ENCODE results near the gene HACD2.
A peak's percentile ranks its signal among the peaks of the same experiment; 100 is the strongest.

Gene HACD2

DNA sequence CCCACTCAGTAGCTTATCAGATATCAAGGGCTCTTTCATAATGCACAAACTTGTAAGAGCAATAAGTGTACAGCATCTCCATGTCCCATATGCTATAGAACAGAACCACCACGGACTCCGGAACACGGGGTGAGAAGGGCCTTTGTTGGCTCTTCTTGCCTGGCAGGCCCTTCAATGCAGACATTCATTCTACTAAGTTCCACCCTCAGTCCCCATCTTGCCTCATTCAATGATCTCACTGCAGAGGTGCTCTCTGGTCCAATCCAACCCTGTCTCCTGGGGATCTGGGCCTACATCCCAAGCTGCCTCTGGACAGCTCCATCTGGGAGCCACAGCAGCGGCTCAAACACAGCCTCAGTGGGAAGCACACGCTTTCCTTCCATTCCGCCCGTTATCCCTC, 16.8 kb downstream of the HACD2 start:
- no peak for DNase-seq

DNA sequence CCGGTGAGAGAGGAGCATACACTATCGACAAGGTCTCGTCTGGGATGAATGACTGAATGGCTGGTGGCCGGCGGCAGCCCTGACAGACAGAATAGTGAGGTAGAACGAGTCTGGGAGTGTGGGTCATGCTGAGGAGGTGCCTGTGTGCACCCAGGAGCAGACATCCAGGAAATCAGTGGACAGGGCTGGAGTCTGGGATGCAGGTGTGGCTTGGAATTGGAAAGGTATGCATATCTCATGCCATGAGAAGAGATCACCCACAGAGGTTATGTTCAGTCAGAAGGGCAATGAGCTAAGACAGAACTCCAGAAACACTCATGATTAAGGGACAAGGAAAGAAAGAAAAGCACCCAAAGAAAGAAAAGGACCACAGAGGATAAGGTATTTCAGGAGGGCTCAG, 20.8 kb downstream of the HACD2 start:
- no peak for DNase-seq

DNA sequence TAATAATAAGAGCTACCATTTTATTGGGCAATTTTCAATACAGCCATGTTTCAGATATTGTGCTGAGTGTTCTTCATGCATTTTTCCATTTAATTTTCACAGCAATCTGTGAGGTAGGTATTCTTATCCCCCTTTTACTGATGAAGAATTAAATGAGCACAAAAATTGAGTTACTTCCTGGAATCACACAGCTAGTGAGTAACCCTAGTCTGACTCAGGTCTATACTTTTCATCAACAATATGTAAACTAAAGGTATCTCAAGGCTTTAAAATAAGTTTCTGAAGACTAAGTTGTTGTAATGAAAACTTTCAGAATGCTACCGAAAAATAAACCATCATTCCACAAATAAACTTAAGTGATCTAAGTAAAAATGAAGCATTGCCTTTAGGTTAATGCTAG, 22.3 kb downstream of the HACD2 start:
- DNase-seq = no peak

DNA sequence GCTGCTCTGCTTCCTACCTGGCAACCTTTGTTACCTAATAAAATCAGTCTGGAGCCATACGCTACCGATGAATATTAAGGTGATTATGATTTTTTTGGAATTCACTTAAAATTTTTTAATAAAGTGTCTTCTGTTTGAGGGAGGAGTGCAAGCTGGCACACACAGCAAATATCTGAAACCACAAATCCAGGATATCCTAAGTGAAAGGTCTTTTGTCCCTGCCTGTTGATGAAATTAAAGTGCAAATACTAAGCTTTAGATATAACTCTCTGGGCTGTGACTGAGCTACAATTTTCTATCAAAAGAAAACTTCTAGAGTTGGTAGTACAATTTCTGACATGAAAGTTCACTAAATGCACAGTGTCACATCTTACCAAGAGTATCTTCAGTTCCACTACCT, 23.7 kb downstream of the HACD2 start:
- DNase-seq = no peak

DNA sequence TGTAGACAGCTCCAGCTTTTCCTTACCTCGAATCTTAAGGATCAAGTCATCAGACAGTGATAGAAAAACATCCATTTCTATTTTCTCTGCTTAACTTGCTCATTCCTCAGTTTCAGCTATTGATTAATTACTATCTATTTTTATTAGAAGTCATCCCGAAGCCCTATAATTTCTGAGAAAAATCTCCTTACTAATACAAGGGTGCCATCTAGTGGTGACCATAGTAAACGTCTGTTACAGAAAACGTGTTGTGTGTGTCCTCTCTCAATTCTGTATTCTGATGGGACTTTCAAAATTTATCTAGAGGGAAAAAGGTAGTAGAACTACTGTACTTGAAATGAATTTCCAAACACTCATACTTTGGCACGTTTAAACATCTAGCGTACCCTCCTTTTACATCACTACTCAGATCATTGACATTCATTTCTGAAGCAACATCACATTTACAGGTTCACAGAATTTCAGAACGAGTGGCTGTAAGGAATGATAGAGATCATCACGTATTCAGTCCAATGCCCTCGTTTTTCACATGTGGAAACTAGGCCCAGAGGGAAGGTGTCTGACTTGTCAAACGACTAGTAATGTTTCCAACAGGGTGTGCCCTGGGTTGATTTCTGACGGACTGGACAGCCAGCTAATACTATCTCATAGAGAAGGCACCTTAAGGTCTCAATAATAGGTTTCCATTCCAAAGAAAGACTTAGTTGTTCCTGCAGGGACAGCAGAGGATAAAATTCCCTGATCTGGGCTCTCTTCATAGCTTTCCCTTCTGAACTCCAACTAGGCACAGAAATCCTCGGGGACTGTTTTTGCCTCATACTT, 25.6 kb downstream of the HACD2 start:
- no peak for DNase-seq

DNA sequence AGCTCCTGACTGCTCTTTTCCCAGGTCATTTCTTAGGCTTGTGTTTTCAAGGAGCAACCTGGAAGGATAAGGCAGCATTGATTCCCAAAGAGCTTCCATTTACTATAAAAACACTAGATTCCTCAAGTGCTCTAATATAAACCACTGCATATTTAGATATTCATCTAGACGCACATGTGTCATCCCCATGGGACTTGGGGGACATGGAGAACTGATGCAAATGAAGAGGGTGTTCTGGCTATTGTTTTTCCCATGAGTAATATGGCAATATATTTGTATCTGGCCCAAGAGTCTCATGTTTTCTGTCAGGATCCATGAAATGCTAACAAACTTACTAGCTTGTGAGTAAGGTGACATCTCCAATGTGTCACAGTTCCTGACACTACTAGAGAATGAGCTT, 31.3 kb downstream of the HACD2 start:
- no peak for DNase-seq

DNA sequence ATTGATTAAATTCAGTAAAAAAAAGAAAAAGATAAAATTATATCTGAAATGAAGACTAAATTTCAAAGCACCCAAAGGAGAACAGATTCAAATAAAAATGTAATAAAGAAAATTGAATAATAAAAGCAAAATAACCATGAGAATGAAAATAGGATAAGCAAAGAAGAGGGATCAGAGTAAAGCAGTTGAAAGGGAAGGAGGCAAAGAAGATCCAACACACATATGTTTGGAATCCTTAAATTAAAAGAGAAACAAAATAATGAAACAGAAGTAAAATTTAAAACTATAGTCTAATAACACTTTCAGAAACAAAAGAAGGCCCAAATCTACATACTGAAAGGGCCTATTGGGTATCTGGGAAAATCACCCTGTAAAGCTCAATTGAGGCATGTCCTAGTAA, 32.1 kb downstream of the HACD2 start:
- no peak for DNase-seq

DNA sequence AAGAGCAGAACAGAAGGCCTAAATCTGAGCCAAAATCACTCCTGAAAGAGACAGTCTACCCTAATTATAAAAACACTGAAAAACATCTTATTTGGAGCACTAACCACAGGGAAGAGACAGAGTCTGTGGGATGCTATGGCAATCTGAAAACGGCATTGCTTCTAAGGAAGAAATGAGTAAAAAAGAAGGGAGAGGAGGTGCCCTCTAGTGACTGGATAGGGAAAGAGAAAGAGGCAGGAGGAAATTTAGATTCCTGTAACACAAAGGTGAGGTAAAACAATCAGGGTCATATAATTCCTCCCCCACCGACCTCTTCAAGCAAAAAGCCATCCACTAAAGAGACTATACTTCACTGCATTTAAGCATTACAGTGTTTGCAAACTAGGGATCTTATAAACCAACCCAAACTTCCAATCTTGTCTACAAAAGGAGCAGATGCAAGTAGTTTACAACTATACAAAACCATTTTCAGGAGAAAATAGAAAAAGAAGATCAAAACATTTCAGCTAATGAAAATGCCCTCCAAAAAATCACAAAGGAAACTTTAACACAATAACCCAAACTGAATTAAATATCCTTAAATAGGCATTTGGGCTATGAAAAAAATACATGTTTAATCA, 32.6 kb downstream of the HACD2 start:
- no peak for DNase-seq

DNA sequence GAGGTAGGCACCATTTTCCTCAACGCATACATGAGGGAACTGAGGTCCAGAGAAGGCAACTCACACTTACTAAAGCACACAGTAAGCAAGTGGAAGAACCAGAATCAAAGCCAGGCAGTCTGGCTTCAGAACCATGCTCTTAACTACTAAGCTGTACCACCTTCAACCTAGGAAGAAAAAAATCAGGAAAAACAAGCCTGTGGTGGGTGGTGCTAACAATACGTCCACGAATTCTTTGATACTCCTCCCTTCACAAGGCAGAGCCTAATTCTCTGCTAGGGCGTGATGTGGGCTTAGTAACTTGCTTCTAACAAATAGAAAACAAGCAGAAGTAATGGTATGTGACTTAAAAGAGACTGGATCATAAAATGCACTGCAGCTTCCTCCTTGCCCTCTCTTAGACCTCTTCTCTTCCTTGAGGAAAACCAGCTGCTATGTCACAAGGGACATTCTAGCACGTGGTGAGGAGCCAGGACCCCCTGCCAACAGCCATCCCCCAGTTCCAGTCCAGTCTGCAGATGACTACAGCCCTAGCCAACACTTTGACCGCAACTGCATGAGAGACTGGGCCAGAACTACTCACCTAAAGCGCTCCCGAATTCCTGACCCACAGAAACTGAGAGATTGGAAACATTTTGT, 36.9 kb downstream of the HACD2 start:
- no peak for DNase-seq

DNA sequence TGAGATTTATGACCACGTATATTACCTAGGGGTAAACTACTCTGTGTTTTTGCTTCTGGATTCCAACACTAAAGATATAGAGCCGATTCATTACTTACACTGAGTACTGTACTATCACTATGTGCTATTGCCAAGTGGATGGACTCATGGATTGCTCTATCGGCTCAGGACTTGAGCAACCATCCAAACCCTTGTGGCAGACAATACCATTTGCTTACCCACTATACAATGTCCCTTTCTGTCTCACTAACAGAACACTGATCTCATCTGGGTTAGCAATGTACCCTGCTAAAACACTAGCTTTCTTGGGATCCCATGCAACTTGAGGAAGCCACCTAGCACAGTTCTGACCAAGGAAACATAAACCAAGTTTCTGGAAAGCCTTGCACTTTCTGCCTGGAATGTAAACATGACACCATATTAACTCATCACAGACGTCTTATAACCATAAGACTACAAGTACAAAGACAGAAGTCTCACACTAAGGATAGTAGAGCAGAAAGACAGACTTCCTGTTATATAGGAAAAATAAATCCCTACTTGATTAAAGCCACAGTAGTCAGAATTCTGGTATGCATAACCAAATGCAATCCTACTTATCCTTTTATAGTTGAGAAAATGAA, 38.6 kb downstream of the HACD2 start:
- DNase-seq = no peak

DNA sequence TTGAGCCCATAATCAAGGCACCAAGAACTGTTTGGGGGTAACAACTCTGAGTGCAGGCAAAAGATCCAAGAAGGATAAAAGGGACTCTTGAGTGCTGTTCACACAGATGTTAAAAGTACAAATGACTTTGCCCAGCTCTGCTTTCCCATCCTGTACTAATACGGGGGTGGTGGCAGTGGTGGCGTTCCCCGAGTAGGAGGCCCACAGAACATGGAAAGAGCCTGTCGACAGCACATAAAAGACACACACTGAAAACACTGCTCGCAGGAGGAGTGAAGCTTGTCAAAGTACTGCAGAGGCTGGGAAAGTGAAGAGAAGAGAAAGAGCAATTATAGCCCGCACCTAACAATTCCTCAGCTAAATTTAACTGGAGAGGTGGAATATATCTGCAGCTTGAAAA, 40.9 kb downstream of the HACD2 start:
- no peak for DNase-seq

DNA sequence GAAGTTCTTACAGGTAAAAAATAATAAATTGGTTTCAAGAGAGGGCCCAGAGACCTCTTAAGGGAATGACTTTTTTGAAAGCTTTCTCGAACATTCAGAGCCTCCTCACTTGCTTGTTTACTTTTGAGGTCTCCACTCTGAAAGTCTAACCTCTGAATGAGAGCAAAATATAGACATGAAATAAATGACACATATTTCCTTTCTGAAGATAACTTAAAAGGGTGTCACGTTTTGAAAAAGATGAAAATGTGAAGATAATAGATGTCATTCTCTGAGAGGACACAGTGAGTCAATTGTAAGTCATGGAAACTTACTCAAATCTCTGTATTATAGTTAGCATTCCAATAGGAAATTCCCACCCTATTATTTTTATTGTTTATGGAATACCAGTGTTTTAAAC, 44.6 kb downstream of the HACD2 start:
- no peak for DNase-seq

DNA sequence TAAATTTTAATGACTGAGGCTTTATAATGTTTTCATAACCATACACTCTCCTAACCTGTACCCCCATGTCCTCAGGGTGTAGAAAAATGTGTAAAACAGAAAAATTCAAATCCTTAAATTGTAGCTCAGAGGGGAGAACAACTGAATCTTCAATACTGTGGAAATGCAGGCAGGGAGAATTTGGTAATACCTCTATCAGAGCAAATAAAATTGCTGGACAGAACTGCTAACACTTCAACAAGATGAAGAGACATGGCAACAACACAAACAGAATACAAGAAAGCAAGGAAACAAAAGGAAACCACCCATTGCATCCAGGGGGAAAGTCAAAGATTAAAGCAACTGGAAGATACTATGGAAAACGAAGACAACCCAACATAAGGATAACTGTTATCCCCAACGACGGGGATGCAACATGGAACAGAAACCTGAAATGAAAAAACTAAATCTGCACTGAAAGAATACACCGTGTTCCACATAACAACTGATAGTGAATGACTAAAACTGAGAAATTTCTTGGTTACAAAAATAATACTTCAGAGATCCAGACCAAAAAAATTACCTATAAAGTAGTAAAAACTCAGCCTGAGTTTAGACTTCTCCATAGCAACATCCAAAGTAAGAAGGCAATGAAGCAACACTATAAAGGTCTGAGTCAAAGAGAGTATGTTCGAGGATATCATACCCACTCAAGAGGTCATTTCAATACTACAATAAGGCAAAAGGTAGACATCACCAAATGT, 48.5 kb downstream of the HACD2 start:
- DNase-seq = no peak

DNA sequence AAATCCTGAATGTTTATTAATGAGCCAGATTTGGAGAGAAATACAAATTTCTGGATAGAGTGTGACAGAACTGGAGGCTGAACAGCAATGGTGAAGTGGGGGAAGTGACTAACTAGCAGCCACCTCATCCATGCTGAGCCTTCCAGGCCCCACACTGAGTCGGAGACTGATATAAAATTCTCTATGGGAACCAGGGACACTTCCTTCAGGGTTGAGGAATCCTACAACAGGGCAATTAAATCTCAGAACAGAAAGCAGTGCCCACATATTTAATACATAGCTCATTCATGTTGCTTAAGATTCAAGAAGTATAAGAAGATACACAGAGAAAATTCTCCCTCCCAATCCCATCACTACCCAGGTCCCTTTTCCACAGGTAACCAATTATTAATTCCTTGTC, 49.3 kb downstream of the HACD2 start:
- DNase-seq = peak; percentile 58

DNA sequence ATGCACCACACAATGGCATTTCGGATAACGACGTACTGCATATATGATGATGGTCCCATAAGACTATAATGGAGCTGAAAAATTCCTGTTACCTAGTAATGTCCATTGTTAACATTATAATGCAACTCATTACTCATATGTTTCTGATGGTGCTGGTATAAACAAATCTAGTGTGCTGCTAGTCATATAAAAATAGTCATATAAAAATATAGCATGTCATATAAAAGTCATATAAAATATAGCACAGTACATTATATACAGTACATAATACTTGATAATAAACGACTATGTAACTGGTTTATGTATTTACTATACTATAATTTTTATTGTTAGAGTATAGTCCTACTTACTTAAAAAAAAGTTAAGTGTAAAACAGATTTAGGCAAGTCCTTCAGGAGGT, 50.6 kb downstream of the HACD2 start:
- no peak for DNase-seq

DNA sequence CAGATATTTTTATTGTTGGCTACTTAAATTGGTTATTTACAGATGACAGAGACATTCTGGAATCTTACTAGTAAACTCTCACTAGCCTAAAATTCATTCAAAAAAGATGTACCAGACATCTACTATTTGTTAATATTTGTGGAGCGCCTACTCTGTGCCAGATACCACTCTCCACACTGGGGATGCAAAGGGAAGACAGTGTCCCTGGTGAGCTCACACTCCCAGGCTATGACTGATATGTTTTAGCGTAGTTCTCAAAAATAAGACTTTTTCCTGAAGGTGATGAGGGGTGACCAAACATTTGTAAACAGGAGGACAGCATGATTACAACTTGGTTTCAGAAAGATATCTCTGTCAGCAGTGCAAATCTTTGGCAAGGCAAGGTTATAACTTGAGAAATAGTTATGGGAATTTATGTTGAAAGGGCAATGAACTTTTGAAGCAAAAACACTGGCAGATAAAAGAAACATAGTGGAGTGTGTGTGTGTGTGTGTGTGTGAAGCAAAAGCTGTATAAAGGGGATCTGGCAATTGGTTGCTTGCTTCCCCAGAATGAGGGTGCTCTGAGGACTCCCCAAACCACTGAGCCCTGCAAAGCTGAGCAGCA, 51.2 kb downstream of the HACD2 start:
- no peak for DNase-seq

DNA sequence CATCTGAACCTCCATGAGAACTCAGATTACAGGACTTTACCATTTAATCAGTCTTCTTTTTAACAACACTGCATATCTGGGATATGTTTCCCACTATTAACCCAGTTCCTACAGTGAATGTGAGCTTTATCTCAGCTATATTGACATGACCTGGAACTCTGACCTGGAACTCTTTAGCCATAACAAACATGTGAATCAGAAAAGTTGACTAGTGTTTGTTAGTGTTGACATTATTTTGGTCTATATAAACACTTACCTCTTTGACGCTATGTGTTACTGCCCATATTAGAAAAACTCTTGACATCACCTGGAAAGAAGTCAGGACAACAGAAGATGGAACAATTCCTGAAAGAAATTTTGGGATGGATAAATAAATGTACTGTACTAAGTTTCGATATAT, 56.7 kb downstream of the HACD2 start:
- DNase-seq = no peak

DNA sequence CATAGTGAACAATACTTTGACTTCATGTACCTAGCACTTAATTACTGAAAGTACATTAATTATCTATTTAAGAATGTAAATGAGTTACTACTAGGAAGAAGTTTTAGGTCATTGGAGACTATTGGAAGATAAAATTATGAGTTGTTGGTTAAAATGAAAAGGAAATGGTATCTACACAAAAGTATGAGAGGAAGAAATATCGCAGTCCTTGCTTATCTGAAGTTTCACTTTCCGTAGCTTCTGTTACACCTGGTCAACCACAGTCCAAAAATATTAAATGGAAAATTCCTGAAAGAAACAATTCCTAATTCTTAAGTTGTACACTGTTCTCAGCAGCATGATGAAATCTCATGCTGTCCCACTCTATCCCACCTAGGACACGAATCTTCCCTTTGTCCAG, 57.8 kb downstream of the HACD2 start:
- DNase-seq = no peak

DNA sequence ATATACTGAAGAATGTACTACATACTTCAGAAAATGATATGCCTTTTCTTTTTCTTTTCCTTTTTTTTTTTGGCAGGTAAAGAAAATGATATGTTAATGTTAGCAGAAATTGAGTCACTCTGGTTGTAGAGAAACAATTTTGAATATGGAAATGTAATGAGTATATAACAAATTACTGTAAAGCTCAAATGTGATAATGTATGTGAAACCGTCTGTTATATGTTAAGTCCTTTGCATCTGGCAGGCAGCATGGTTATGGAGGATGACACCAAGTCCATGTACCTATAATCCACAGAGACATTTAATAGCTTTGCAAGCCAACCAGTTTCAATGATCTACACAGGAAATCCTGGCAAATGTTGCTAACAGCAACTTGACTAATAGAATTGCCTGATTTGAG, 58.4 kb downstream of the HACD2 start:
- no peak for DNase-seq

DNA sequence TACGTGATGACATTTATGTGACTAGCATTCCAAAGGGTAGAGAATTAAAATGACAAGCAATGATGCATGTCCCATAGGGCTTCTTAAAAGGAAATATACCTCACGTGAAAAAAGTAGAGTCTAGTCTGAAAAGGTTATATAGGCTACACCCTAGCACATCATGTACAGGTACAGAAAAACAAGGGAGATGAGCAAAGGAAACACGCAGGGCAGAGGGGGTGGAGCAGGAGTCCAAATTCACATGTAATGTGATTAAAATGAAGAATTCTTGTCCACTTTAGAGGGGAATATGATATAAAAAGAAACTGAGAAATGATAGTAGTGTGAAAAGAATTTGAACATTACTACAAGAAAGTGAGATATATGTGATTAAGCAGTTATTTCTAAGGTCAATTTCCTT, 59.4 kb downstream of the HACD2 start:
- no peak for DNase-seq

DNA sequence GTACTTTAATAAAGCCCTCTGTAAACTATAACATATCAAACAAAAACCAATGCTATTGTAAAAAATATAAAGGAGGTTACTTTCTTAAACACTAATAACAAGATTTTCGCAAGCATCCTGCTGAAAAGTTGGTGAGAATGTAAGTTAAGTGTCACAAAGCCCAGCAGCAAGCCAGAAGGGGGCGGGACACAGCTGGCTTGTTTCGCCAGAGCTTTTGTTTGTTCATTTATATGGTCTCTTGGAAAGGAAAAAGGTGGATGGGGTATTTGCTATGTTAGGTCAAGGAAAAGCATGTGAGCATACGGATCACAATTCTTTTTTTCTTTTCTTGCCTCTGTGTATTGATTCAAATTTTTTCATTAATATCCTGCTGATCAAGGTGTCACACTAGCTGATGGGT, 59.9 kb downstream of the HACD2 start:
- no peak for DNase-seq

DNA sequence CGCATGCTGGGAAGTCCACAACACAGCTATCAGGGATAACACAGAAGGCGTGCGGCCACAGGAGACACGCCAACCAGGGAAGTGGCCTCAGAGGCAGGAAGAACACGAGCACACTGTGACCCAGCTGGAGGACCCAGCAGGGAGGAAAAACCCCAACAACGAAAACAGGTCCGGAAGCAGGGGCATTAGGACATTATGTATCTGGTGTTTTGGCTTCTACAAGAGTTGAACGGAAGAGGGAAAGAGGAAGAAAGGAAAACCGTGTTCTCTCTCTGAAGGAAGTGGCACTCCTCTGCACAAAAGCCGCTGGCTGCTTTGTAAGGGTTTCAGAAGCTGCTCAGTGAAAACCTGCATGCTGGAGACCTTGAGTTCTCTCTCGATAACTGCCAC, 61.8 kb downstream of the HACD2 start:
- DNase-seq = no peak
